ENCODE results near the gene TMEM92. TPM values are rescaled to one million over a fixed set of nuclear protein-coding genes. Genes with fewer than 3 reads are reported as not detected.

Gene TMEM92
- total RNA-seq, 4 donors from 2014 or later, result not detected

DNA sequence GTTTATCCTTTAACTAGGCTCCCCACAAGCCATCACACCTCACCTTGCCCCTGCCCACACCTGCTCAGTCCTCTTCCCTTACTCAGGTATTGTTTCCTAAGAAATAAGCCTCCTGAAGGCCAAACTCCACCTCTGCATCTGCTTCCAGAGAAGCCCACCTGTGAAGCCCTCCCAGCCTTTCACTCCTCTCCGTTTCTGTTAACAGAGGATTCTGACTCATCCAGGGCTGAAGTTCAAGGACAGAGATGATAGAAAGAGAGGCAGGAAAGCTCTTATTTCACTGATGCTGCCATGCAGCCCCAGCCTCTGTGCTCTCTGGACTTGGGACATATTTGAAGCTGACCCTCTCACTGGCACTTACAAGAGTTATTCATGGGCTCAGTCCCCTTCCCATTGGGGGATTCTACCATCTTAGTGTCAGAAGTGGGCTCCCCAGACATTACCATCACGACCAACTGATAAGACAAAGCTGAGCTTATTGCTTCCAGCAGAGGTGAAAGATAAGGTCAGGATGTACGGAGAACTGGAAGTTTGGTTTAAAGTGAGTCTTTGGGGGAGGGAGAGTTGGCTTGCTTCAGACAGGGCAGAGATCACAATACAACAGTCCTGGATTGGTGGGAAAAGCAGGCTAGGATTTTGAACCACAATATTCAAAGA is 36.3 kb downstream of the TMEM92 start:
- TF ChIP-seq, protein P1, sequence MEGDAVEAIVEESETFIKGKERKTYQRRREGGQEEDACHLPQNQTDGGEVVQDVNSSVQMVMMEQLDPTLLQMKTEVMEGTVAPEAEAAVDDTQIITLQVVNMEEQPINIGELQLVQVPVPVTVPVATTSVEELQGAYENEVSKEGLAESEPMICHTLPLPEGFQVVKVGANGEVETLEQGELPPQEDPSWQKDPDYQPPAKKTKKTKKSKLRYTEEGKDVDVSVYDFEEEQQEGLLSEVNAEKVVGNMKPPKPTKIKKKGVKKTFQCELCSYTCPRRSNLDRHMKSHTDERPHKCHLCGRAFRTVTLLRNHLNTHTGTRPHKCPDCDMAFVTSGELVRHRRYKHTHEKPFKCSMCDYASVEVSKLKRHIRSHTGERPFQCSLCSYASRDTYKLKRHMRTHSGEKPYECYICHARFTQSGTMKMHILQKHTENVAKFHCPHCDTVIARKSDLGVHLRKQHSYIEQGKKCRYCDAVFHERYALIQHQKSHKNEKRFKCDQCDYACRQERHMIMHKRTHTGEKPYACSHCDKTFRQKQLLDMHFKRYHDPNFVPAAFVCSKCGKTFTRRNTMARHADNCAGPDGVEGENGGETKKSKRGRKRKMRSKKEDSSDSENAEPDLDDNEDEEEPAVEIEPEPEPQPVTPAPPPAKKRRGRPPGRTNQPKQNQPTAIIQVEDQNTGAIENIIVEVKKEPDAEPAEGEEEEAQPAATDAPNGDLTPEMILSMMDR (IDR thresholded peaks at IDR 0.05; ENCODE audit: low read depth), result no peak

DNA sequence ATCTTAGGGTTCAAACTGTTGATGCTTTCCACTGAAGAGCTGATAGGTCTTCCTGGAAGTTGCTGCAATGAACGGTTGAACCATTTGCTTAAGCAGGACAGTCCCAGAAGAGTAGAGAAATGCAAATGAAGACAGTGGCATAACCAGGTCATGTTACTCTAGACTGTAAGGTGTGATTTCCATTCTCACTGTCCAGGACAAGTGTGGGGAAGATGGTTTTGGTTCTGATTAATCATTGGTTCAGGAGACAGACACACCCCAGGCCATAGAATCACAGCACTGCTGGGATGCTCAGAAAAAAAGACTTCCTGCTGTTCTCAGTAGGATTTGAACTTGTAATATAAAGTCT is 36.8 kb downstream of the TMEM92 start:
- TF ChIP-seq, protein P1 (IDR thresholded peaks at IDR 0.05; ENCODE audit: low read depth), result no peak

DNA sequence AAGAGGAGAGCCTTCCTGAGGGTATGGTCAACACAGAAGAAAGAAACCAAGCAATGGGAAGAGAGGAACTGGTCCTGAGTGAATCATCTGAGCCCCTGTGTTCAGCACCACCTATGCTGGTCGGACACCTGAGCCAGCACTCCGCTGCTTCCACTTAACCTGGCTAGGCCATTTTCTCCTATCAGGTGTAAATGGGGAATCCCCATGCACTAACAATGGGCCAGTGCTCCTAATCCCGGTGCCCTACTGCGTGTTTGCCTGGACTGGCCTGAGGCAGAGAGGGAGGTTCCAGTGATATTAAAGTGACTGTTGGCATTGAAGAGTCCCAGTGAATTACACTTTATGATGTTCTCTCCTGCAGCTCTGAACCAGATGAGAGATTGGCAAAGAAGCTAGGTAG is 37.2 kb downstream of the TMEM92 start:
- TF ChIP-seq, protein P1 (IDR thresholded peaks at IDR 0.05; ENCODE audit: low read depth), result no peak

DNA sequence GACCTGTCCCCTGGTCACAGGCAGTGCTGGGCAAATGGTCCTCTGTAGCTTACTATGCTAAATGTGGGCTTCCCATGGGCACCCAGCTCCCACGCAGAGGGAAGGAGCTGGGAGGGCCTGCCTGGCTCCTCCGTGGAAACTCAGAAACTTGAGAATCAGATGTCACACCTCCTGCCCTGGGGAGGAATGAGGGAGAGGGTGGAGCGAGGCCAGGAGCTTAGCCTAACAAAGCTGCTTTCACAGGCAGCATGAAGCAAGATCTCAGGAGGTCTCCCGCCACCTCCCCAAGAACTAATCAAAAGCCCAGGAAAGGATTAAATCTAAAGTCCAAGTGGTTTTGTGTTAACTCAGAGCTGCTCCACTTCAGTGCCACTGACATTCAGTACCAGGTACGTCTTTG is 38.0 kb downstream of the TMEM92 start:
- TF ChIP-seq, protein P1 (IDR thresholded peaks at IDR 0.05; ENCODE audit: low read depth), result no peak

DNA sequence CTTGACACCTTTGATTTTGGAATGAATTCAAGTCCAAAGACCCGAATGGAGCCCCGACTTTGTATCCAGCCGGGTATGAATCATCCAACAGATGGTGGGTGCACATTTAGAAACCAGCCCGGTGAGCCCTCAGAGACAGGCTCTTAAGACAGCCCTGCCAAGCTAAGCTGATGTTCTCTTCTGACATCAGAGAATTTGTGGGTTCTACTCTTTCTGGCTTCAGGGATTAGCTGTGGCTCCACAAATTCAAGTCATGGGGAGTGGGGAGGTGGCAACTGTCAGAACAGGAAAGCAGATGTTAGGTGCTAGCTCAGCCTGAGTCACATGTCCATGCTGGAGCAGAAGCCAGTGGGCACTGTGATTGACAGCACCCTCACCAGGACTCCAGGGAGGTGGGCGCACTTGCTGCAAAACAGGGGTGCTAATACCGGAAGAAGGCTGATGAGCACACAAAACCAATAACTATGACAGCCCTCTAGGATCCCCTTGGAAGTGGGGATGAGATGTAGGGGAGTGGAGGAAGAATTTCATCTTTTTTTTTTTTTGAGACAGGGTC is 40.3 kb downstream of the TMEM92 start:
- TF ChIP-seq, protein P1 (IDR thresholded peaks at IDR 0.05; ENCODE audit: low read depth), result no peak

DNA sequence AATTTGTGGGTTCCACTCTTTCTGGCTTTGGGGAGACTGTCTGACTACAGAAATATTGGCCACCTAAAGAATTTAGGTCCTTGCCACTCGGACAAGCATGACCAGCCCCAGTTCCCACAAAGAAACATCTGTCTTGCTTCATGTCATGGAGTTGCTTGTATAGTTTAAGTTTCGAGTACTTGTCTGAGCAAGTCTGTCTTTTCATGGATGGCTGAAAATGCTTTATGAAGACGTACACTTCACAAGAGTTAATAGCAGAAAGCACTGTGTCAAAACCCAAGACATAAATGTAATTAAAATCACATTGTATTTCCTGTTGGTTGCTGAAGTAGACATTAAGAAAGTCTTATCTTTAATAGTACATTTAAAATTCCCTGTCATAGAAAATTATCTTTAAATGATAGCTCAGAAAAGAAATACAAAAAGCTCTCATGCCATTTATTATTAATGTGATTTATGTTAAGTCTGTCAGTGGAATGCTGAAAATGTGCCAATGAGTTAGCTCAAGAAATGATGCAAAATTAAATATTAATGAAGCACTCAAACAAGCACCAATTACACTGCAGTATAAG is 41.8 kb downstream of the TMEM92 start:
- TF ChIP-seq, protein P1 (IDR thresholded peaks at IDR 0.05; ENCODE audit: low read depth), result no peak

DNA sequence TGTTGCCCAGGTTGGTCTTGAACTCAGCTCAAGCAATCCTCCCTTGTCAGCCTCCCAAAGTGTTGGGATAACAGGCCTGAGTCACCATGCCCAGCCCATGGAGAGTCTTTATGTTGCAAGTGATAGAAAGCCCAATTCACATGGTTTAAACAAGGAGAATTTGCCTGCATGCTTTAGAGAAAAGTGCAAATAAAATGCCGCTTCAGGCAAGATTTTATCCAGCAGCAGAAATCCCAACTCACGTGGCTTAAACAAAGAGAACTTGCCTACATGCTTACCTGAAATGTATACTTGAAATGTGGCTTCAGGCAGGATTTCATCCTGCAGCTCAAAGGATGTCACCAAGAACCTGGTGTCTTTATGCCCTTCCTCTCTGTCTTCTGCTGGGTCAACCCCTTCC is 42.9 kb downstream of the TMEM92 start:
- TF ChIP-seq, protein P1 (IDR thresholded peaks at IDR 0.05; ENCODE audit: low read depth), result no peak
